GM18861 (cell line): ENCODE results near the gene DOP1B.
"Not testable (repeated sequence)": the region's sequence is repeated elsewhere in the genome, so short reads cannot be mapped to it uniquely, and the experiment has no call there.

ENCODE experiments used
- ATAC-seq: cut with Tn5 transposase; IDR thresholded peaks from one replicate; pipeline ENCODE4 v1.9.1; 2021; ENCODE audit not compliant: unreplicated experiment

DOP1B gene

DNA sequence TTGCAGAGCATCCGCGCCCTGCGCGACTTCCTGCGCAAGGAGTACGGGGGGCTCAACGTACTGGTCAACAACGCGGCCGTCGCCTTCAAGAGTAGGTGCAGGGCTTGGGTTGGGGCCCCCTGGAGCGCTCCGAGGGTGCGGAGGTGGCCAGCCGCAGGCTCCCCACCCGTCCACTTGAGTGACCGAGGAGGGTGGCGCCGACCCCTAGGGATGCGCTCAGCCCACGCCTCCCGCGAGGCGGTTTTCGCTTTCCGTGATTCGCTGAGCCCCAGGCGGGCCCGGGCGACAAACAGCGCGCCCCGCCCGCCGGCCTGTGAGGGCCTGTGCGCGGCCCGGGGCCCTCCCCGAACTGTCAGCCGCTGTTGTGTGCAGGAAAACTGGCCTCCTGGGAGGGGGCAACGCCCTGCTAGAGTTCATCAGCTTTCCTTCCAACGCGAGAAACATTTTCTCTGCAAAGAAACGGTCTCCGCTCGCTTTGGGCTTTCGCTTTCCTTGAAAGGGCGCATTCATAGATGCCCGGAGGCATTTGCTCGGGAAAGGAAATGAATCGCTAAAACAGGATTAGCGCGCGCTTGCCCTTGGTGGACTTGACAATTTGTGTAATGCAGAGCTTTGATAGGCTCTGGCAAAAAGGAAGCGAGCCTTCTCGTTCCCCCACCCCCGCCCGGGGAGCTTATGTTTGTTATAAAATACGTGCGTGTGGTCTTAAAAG is 21.1 kb upstream of the DOP1B start:
- ATAC-seq = no peak

DNA sequence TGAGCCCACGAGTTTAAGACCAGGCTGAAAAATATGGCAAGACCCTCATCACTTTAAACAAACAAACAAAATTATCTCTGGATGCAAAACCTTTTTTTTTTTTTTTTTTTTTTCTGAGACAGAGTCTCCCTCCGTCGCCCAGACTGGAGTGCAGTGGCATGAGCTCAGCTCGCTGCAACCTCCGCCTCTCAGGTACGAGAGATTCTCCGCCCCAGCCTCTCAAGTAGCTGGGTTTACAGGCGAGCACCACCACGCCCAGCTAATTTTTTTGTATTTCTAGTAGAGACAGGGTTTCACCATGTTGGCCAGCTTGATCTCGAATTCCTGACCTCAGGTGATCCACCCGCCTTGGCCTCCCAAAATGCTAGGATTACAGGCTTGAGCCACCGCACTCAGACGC is 16.8 kb upstream of the DOP1B start:
- not testable (repeated sequence) for ATAC-seq

DNA sequence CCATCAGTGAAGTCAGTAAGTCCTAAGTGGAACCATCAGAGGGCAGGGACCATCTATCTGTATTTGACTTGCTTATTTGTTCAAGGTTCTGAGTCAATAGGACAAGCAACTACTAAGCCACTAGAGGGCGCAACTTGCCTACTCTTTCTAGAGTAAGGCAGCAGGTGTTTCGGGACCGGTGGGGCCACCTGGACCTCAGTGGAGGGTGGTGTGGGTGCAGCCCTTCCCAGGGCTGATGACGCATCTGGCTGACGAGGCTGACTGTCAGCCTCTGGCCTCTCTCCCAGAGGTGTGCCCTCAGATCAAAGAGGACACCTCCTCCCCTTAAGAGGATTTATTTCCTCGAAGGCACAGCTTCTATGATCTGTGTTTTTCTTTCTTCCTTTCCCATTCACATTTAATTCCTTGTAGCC is 15.1 kb upstream of the DOP1B start:
- ATAC-seq = peak; percentile 85

DNA sequence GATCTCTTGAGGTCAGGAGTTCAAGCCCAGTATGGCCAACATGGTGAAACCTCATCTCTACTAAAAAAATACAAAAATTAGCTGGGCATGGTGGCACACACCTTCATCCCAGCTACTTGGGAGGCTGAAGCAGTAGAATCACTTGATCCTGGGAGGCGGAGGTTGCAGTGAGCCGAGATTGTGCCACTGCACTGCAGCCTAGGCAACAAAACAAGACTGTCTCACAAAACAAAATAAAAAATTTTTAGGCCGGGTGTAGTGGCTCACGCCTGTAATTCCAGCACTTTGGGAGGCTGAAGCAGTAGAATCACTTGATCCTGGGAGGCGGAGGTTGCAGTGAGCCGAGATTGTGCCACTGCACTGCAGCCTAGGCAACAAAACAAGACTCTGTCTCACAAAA is 12.4 kb upstream of the DOP1B start:
- not testable (repeated sequence) for ATAC-seq

DNA sequence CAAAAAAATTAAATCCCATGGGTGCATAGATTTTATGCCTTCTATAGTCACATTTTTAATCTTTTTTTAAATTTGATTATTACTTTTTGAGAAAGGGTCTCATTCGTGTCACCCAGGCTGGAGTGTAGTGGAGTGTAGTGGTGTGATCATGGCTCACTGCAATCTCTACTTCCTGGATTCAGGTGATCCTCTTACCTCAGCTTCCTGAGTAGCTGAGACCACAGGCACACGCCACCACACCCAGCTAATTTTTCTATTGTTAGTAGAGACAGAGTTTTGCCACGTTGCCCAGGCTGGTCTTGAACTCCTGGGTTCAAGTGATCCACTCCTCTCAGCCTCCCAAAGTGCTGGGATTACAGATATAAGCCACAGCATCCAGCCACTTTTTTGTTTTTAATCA is 11.4 kb upstream of the DOP1B start:
- ATAC-seq = no peak

DNA sequence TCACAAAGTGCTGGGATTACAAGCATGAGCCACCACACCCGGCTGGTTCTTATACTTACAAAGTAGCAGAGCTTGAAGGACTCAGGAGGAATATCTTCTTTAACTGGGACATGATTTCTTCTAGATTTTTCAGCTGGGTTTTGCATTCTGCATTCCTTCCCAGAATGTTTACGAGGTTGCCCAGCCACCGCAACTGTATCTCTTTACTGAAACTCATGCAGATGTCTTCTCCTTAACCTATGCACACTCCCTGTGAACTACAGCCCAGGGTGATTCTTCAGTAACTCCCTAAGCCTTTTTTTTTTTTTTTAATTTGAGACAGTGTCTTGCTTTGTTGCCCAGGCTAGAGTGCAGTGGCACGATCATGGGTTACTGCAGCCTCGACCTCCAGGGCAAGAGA is 8.7 kb upstream of the DOP1B start:
- ATAC-seq = no peak

DNA sequence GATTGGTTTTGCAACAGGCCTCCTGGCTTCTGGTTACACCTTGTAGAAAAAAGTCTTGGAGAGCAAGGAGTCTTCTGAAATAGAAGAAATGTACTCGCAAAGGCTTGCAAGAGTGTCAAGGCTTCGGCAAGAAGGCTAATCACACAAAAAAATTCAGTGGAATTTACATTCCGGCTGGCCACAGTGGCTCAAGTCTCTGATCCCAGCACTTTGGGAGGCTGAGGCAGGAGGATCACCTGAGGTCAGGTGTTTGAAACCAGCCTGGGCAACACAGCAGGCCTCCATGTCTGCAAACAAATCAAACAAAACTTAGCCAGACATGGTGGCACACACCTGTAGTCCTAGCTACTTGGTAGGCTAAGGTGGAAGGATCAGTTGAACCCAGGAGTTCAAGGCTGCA is 7.7 kb upstream of the DOP1B start:
- no peak for ATAC-seq

DNA sequence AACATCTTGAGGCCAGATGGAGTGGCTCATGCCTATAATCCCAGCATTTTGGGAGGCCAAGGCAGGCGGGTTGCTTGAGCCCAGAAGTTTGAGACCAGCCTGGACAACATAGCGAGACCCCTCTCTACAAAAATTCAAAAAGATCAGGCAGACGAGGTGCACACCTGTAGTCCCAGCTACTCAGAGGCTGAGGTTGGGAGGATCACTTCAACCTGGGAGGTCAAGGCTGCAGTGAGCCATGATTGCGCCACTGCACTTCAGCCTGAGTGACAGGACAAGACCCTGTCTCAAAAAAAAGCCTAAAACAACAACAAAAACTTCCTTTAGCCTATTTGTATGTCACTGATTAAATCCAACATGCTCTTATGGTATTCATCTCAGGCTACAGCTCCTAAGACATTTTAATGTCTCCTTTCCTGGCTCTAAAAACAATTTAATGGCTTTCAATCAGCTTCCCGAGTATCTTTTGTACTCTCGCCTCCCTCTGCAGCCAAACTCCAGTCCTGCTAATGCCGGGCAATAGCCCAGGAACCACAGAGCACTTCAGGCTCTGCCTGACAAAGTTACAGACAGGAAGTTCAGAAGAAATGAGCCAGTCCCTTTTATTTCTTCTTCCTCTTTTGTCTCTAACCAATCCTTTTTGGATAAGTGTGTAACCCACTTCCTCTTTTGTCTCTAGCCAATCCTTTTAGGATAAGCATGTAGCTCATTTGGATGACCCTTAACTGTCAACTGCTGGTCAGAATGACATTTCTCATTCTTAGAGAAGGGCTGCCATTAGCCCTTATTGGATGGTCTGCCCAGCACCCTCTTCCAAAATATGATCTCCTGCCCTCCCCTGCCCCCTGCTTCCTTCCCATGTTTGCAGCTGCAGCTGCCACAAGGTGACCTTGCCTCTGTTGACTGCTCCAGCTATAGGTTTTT is 6.6 kb upstream of the DOP1B start:
- peak; percentile 67 for ATAC-seq

DNA sequence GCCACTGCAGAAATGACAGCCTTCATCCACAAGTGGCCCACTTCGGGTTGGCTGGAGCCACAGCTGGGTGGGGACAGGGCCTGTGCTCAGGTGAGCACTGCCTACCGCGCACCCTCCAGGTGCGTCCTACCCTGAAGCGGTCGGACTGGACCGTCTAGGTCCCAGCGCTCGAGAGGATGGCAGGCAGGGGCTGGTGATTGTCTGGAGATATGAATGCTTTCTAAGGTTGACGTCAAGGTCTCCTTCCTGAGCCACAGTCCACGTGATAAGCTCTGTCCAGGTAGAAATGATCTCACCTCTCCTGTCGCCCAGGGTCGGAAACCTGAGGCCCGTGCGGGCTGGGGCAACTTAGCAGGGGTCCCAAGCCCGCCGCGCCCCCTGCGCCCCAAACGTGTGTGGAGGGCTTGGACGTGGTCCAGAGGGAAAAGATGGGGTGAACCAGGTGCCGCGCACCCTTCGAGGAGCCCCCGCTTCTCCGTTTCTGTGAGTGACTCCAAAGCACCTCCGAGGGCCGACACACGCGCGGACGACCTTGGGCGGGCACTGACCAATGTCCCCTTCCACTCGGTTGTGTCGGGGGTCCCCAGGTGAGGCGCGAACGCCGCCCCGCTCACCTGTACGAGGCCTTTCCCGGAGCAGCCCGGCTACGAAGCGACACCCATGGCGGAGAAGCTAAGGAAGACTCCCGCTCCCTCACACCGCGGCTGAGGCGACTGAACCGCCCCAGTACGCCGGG is 853 bp upstream of the DOP1B start:
- ATAC-seq = no peak

DNA sequence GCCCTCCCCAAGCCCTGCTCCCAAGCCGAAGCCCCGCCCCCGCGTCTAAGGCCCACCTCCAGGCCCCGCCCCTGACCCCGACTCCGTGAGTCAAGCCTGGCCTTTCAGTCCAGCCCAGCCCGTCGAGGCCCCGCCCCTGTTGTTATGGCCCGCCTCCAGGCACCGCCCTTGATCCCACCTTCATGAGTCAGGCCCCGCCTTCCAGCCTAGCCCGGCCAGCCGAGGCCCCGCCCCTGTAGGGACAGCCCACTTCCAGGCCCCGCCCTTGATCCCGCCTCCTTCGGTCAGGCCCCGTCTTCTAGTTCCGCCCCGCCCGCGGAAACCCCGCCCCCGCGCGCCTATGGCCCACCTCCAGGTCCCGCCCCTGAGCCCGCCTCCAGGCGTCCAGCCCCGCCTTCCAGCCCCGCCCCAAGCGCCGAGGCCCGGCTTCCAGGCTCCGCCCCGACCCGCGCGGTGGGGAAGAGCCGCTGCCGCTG is 247 bp upstream of the DOP1B start:
- peak; percentile 71 for ATAC-seq

DNA sequence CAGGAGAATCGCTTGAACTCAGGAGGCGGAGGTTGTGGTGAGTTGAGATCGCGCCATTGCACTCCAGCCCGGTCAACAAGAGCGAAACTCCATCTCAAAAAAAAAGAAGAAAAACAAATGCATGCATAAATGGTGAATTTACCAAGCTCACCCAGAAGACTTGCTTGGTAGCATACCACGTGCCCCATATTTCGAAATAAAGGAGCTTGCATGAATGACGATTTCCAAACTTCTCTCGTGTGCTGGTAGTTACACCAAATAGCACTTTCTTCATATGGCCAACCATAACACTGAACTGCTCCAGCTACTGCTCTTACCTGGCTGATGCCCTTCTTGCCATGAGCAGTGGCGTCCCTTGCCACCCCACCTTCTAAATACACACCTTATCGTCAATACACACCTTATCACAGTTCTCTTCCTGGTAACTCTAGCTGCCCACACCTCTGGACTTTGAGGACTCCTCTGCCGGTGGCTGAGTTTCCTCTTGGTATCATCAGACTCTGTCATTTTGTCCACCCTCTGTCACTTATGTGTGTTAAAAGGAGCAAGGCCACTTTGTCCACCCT is 2.8 kb downstream of the DOP1B start:
- no peak for ATAC-seq

DNA sequence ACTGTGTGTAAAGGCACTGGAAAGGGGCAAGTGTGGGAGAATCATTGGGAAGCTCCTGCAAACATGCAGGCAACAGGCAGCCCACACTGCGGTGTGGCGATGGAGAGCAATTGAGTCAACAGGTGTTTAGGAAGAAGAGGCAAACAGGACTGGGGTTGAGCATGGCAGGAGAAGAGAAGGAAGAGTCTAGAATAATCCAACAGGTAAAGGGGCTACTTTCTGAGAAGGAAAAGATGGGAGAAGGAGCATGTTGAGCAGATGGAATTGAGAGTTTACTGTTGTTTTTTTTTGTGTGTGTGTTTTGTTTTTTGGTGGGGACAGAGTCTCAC is 4.2 kb downstream of the DOP1B start:
- no peak for ATAC-seq

DNA sequence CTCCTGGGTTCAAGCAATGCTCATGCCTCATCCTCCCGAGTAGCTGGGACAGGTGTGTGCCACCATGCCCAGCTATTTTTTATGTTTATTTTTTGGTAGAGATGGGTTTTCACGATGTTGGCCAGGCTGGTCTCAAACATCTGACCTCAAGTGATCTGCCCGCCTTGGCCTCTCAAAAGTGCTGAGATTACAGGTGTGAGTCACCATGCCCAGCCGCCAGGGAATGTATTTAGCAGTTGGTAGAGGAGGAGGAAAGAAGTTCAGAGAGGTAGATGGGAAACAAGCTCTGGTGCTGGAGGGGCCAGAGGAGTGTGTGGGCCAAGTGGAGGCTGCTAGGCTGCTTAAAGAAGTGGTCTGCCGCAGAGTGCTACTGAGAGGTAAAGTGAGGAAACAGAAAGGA is 6.0 kb downstream of the DOP1B start:
- no peak for ATAC-seq

DNA sequence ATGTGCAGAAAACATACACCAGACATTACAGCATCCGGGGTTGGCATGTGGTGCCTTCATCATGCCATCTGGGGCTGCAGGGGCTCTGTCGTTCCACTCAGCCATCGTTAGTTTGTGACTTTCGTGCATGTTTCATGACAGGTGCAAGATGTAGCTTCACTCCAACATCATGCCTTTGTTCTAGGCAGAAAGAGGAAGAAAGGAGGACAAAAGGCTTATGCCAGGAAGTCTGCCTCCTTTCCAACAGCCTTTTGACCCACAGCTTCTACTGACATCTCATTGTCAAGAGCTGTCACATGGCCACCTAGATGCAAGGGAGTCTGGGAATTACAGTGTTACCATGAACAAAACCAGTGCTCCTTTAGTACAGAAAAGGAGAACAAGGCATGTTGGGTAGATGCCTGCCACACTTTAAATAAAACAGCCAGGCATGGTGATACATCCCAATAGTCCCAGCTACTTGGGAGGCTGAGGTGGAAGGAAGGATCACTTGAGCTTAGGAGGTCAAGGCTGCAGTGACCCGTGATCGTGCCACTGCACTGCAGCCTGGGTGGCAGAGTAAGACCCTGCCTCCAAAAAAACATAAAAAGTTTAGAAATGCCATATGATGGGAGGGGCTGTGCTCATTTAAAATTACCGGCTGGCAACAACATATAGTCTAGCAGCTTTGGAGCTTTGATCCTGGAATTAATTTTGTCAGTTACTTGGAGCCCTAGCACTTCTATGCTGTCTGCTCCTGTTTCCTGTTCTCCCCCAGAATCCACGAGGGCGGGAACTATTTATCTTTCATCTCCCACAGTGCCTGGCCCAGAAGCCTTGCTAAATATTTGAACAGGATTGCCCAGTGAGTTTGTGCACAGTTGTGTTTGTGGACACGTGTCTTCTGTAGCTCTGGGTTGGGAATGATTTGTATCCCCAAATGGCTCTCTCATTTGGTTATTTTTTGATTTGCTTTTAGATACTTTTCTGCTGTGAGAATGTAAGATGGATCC is 7.4 kb downstream of the DOP1B start:
- ATAC-seq = no peak

DNA sequence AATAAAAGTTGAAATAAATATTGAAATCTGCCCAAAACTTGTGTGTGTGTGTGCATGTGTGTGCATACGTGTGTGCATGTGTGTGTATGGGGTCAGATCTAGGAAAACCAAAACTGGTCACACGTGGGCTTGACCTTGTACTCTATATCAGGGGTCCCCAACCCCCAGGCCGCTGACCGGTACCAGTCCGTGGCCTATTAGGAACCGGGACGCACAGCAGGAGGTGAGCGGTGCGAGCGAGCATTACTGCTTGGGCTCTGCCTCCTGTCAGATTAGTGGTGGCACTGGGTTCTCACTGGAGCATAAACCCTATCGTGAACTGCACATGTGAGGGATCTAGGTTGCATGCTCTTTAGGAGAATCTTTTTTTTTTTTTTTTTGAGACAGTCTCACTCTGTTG is 8.7 kb downstream of the DOP1B start:
- no peak for ATAC-seq

DNA sequence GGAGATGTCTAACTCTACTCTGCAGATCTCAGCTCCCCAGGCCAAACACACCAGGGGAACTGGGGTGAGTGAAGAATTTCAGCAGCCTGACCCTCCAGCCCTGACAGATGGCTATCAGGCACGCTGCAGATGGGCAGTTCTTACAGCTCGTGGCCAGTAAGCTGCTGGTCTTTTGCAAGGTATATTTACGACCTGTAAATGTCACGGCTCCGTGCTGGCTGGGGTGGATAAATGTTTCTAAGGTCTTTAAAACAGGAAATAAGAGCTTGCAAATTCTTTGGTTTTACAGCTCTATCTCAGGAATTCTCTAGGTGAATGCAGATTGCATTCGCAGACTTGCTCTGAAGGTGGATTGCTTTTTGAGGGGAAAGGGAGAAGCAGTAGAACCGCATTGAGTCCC is 10.1 kb downstream of the DOP1B start:
- no peak for ATAC-seq

DNA sequence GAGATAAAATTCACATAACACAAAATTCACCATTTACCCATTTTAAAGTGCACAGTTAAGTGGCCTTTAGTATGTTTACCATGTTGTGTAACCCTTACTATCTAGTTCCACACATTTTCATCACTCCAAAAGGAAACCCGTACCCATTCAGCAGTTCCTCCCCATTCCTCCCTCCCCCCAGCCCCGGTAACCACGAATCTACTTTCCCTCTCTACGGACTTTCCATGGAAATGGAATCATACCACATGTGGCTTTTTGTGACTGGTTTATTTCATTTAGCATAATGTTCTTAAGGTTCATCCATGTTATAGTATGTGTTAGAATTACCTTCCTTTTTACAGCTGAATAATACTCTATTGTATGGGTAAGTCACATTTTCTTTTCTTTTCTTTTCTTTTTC is 10.9 kb downstream of the DOP1B start:
- no peak for ATAC-seq

DNA sequence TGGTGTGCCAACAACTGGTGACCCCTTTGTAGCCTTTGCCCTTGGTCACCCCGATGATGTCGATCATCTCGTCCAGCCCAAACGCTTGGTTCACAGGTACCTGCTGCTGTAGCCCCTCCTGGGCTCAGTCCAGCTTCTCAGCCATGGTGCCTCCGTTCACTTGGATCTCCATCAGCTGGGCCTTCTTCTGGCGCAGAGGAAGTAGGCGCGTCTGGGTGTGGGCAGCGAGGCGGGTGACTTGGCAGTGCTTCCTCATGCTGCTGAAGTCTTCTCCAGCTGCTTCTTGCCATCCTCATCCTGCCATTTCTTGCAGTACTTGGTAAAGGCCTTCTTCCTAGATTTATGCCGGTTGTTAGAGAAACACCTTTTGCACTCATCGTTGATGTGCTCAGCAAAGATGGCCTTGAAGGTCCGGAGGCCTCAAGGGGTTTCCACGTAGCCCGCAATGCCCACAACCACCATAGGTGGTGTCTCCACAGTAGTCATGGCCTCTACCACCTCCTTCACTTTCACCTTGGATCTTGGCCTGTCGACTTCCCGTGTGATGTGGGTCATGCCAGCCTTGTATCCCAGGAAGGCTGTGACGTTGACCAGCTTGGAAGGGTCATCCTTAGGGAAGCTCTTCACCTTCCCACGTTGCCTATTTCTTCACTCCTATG is 13.0 kb downstream of the DOP1B start:
- no peak for ATAC-seq

DNA sequence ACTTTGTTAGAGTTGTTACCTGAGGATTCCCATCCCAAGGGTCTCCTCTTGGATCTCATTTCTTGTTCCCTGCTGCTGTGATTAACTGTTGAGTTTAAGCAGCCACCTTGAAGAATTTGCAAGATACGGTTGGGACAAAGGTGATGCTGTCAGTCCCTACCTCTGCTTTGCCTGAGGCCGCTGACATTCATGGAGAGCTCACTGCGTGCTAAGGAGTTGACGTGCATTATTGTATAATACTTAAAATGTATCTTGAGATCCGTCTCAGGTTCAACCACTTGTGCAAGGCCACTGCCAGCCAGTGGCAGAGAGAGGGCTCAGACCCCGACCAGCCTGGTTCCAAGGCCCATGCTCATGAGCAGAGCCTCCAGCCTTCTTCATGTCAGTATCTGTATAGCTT is 14.2 kb downstream of the DOP1B start:
- no peak for ATAC-seq

DNA sequence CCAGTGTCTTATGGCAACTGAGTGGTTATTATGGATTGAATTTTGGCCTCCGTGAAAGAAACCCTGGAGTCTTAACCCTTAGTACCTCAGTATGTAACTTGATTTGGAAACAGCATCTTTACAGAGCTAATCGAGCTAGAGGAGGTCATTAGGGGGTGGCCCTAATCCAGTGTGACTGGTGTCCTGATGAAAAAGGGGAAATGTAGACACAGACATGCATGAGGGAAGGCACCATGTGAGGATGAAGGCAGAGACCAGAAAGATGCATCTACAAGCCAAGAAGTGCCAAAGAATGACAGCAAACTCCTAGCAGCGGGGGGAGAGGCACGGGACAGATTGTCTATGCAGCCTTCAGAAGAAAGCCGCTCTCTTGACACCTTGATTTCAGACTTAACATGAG is 14.7 kb downstream of the DOP1B start:
- ATAC-seq = no peak
